HG03135 (cell line): Measurements from ENCODE around the gene DYNLL1.

Source experiments
- ATAC-seq: cut with Tn5 transposase; IDR thresholded peaks from one replicate; pipeline ENCODE4 v1.9.1; 2021; ENCODE audit warnings: mild to moderate bottlenecking, moderate library complexity; ENCODE audit not compliant: unreplicated experiment

DYNLL1 gene

DNA sequence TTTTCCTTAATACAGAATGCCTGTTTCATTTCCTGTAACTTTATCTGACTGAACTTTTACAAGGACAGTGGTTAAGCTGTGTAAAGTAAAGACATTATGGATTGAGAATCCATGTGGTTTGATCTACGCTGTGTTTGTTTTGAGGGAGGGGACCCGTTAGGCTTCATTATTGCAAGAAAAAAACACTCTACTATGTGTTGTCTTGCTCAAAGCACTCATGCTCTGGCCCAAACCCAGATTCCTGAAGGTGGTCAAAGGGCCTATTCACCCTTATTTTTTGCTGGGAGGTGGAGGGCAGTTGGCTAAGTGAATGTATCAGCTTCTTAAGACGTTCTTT is 50.1 kb downstream of the DYNLL1 start:
- no peak for ATAC-seq
